Esophagus squamous epithelium (tissue), 5 donors: ENCODE measurements around the gene CGRRF1. TPM values are rescaled to one million over a fixed set of nuclear protein-coding genes. Genes with fewer than 3 reads are reported as not detected.

Source experiments
- DNase-seq: peaks from one replicate; lab custom pipeline; 2025; lab: John Stamatoyannopoulos, UW
- H3K27ac ChIP-seq, 4 donors: fragments of 200-600 bp; sonication (generic); one replicate each; pipeline ENCODE4 v1.5.1; 2016 to 2019; ENCODE audit warnings: mild to moderate bottlenecking in 1 of 4
- H3K27me3 ChIP-seq, 4 donors: fragments of 200-600 bp; sonication (generic); 1 replicate in 3 of 4; 2 replicates in 1 of 4; pipeline versions ENCODE4 v1.5.1 to v1.6.0; 2017 to 2021; ENCODE audit warnings: antibody characterized with exemption in 1 of 4
- H3K36me3 ChIP-seq, 3 donors: fragments of 200-600 bp; sonication (generic); one replicate each; pipeline ENCODE4 v1.5.1; 2016 to 2019
- H3K4me1 ChIP-seq, 3 donors: fragments of 200-600 bp; sonication (generic); one replicate each; pipeline ENCODE4 v1.5.1; 2017 to 2019
- H3K4me3 ChIP-seq, 4 donors: fragments of 200-600 bp; sonication (generic); 1 replicate in 3 of 4; 2 replicates in 1 of 4; pipeline ENCODE4 v1.5.1; 2016 to 2019; ENCODE audit warnings: mild to moderate bottlenecking in 2 of 4, moderate library complexity in 1 of 4
- H3K9me3 ChIP-seq, 3 donors: fragments of 200-600 bp; sonication (generic); one replicate each; pipeline ENCODE4 v1.5.1; 2016 to 2019
- CTCF ChIP-seq, 6 experiments: fragments of 450-650 bp in 4 of 6; fragments of 200-600 bp in 2 of 6; sonication (generic) in 2 of 6; IDR thresholded peaks; one replicate each; pipeline ENCODE4 v1.5.1; 2016 to 2019; ENCODE audit warnings: antibody characterized with exemption in 6 of 6, mild to moderate bottlenecking in 4 of 6, moderate library complexity in 4 of 6
- POLR2A ChIP-seq, 4 donors: fragments of 450-650 bp; IDR thresholded peaks; one replicate each; pipeline ENCODE4 v1.6.1; 2017; ENCODE audit warnings: antibody characterized with exemption in 4 of 4, mild to moderate bottlenecking in 4 of 4, moderate library complexity in 3 of 4
- WGBS, 2 donors: methylation state at CpG; one replicate each; pipeline ENCODE4 v1.1.5; 2018; 5-methylcytosine and 5-hydroxymethylcytosine counted together
- intact Hi-C: fragments of 100-400 bp; cut with DNase I; formaldehyde crosslinking; loops from one replicate; pipeline ENCODE4 v1.15.0; 2022
- total RNA-seq, 4 donors: library from RNA; depleted of rRNA; stranded (reverse); fragments of >200 nt; gene quantifications; one replicate each; pipeline ENCODE4 v1.1.0, GENCODE V29; 2016
- donor health status: DM: yes; HTN: yes; CAD: no.

Gene CGRRF1
- total RNA-seq, 4 donors from 2014 or later, result 2.5 to 13.9 (median 10.3) TPM

- no peak for TF ChIP-seq CTCF (IDR thresholded peaks at IDR 0.05)
- no peak for TF ChIP-seq POLR2A (IDR thresholded peaks at IDR 0.05)
- intact Hi-C loops, result no loop called here
- WGBS, 2 donors, result 65 to 77% methylated on average over 8 of the region's 8 CpGs
These were observed 26.5 kb upstream of the CGRRF1 start for GRCh38 chr14:54483073-54483745.

GRCh38 chr14:54483846-54484245 is 25.9 kb upstream of the CGRRF1 start:
- TF ChIP-seq CTCF (IDR thresholded peaks at IDR 0.05) (no peak), POLR2A (IDR thresholded peaks at IDR 0.05) (no peak)
- Histone ChIP-seq H3K27me3 (no peaks in the 10 kb centered on the region), H3K27ac (no peak overlapping the region), H3K36me3 (peaks cover 0 to 21% (median 0%) of the 10 kb centered on the region in 3 donors), H3K9me3 (no peaks in the 10 kb centered on the region), H3K4me1 (peaks cover 0 to 72% (median 8%) of the 10 kb centered on the region in 3 donors), H3K4me3 (no peak overlapping the region)
- DNase-seq, result no peak
- intact Hi-C loops, result no loop called here

More at GRCh38 chr14:54483073-54483745, 26.5 kb upstream of the CGRRF1 start:
- H3K27ac ChIP-seq, result no peak overlapping the region
- no peaks in the 10 kb centered on the region for H3K9me3 ChIP-seq
- H3K4me1 ChIP-seq, result peaks cover 0 to 70% (median 8%) of the 10 kb centered on the region in 3 donors
- no peaks in the 10 kb centered on the region for H3K27me3 ChIP-seq
- H3K4me3 ChIP-seq, result no peak overlapping the region
- peaks cover 0 to 28% (median 0%) of the 10 kb centered on the region in 3 donors for H3K36me3 ChIP-seq
- no peak for DNase-seq

- Histone ChIP-seq H3K36me3 (peaks cover 0 to 9% (median 0%) of the 10 kb centered on the region in 3 donors), H3K9me3 (no peaks in the 10 kb centered on the region), H3K4me1 (peaks cover 0 to 72% (median 11%) of the 10 kb centered on the region in 3 donors), H3K27ac (no peak overlapping the region), H3K27me3 (no peaks in the 10 kb centered on the region), H3K4me3 (no peak overlapping the region)
- intact Hi-C loops, result no loop called here
- TF ChIP-seq CTCF (IDR thresholded peaks at IDR 0.05), result no peak
- TF ChIP-seq POLR2A (IDR thresholded peaks at IDR 0.05), result no peak
- no peak for DNase-seq
- WGBS, 2 donors, result 80 to 83% methylated on average over 1 of the region's 1 CpG
These were observed 23.0 kb upstream of the CGRRF1 start for GRCh38 chr14:54486685-54487084.

GRCh38 chr14:54487771-54488170 is 21.9 kb upstream of the CGRRF1 start:
- TF ChIP-seq POLR2A (IDR thresholded peaks at IDR 0.05) (peak in 1 of 4 donors; percentile 13), CTCF (IDR thresholded peaks at IDR 0.05) (no peak)
- no peaks in the 10 kb centered on the region for H3K9me3 ChIP-seq
- peaks cover 0 to 7% (median 0%) of the 10 kb centered on the region in 3 donors for H3K36me3 ChIP-seq
- H3K4me3 ChIP-seq, result peak overlapping the region; percentile 50 to 88 (median 76)
- H3K27ac ChIP-seq, result peak overlapping the region; percentile 90 to 96 (median 95)
- intact Hi-C loops, result no loop called here
- peaks cover 0 to 66% (median 11%) of the 10 kb centered on the region in 3 donors for H3K4me1 ChIP-seq
- WGBS, 2 donors, result 29 to 30% methylated on average over 4 of the region's 4 CpGs
- no peak for DNase-seq
- no peaks in the 10 kb centered on the region for H3K27me3 ChIP-seq

- intact Hi-C loops, result no loop called here
- H3K4me3 ChIP-seq, result peak overlapping the region; percentile 50 to 88 (median 76)
- peaks cover 0 to 1% (median 0%) of the 10 kb centered on the region in 3 donors for H3K36me3 ChIP-seq
- H3K27me3 ChIP-seq, result no peaks in the 10 kb centered on the region
- H3K9me3 ChIP-seq, result no peaks in the 10 kb centered on the region
- DNase-seq, result no peak
- H3K27ac ChIP-seq, result peak overlapping the region; percentile 90 to 96 (median 95)
- 0 to 1% methylated on average over 8 to 9 of the region's 9 CpGs for WGBS, 2 donors
- H3K4me1 ChIP-seq, result peaks cover 0 to 63% (median 11%) of the 10 kb centered on the region in 3 donors
- TF ChIP-seq POLR2A (IDR thresholded peaks at IDR 0.05) (no peak), CTCF (IDR thresholded peaks at IDR 0.05) (peak in 2 of 6 experiments; percentile 25 to 32)
These were observed 21.4 kb upstream of the CGRRF1 start for GRCh38 chr14:54488318-54488645.
